IMR-90 (cell line): Measurements from ENCODE around the gene ABR. TPM values are rescaled to one million over a fixed set of nuclear protein-coding genes. Genes with fewer than 3 reads are reported as not detected.

ENCODE experiments used
- ATAC-seq: fragments of 200-7000 bp; cut with Tn5 transposase; 2 replicates; pipeline ENCODE4 v1.9.1; 2020; ENCODE audit warnings: low read depth, mild to moderate bottlenecking, moderate library complexity
- BruUV-seq: library from RNA; stranded (reverse); fragments of 400-500 nt; replicated peaks from 2 replicates; lab custom pipeline; 2021; lab: Mats Ljungman, UMichigan
- CTCF ChIA-PET: fragments of 300-600 bp; formaldehyde crosslinking; extraction: SDS; loops from one replicate; lab custom pipeline; 2021; ENCODE audit warnings: antibody characterized with exemption; lab: Yijun Ruan, JAX
- POLR2A ChIA-PET: fragments of 300-600 bp; sonication (Branson Sonifier 250); formaldehyde crosslinking; loops from one replicate; lab custom pipeline; 2022; ENCODE audit warnings: antibody characterized with exemption; ENCODE audit not compliant: unreplicated experiment; lab: Charles Lee
- DNase-seq: peaks from one replicate; pipeline ENCODE4 v3.0.0; 2013
- H2AFZ ChIP-seq: replicated peaks from 2 replicates; pipeline ENCODE3; 2013; ENCODE audit warnings: low read length, mild to moderate bottlenecking; ENCODE audit not compliant: poor library complexity
- H2AK5ac ChIP-seq: 2 replicates; pipeline ENCODE4 v1.6.1; 2013; ENCODE audit warnings: low read depth, low read length, inconsistent platforms
- H2AK9ac ChIP-seq: replicated peaks from 2 replicates; pipeline ENCODE3; 2013; ENCODE audit warnings: mild to moderate bottlenecking, low read depth, low read length, moderate library complexity; ENCODE audit not compliant: poor library complexity
- H2BK120ac ChIP-seq: 2 replicates; pipeline ENCODE4 v1.6.1; 2013; ENCODE audit warnings: low read depth, low read length, inconsistent platforms
- H2BK15ac ChIP-seq: 3 replicates; pipeline ENCODE4 v1.6.1; 2013; ENCODE audit warnings: low read depth, low read length, inconsistent platforms
- H2BK20ac ChIP-seq: 2 replicates; pipeline ENCODE4 v1.6.1; 2013; ENCODE audit warnings: low read depth, mild to moderate bottlenecking, inconsistent platforms, low read length, moderate library complexity
- H2BK5ac ChIP-seq: 2 replicates; pipeline ENCODE4 v1.6.1; 2013; ENCODE audit warnings: mild to moderate bottlenecking, low read depth, low read length, inconsistent platforms; ENCODE audit not compliant: poor library complexity, severe bottlenecking
- H3K14ac ChIP-seq: replicated peaks from 2 replicates; pipeline ENCODE4 v1.6.1; 2013; ENCODE audit warnings: low read depth, low read length, inconsistent platforms
- H3K18ac ChIP-seq: 2 replicates; pipeline ENCODE4 v1.6.1; 2013; ENCODE audit warnings: low read depth, low read length, control low read depth
- H3K23ac ChIP-seq: 2 replicates; pipeline ENCODE4 v1.6.1; 2013; ENCODE audit warnings: low read depth, low read length, inconsistent platforms
- H3K27ac ChIP-seq: 2 replicates; pipeline ENCODE4 v1.5.1; 2013; ENCODE audit warnings: mild to moderate bottlenecking, control low read depth, low read length; ENCODE audit not compliant: insufficient read depth
- H3K27me3 ChIP-seq: 2 replicates; pipeline ENCODE4 v1.6.1; 2013; ENCODE audit warnings: low read length; ENCODE audit not compliant: control insufficient read depth, insufficient read depth
- H3K36me3 ChIP-seq: 2 replicates; pipeline ENCODE4 v1.6.1; 2013; ENCODE audit warnings: low read length, mixed read lengths; ENCODE audit not compliant: control insufficient read depth, insufficient read depth
- H3K4ac ChIP-seq: 2 replicates; pipeline ENCODE4 v1.6.1; 2013; ENCODE audit warnings: low read depth, low read length, inconsistent platforms
- H3K4me1 ChIP-seq: 2 replicates; pipeline ENCODE4 v1.6.1; 2013; ENCODE audit warnings: low read length, mixed read lengths; ENCODE audit not compliant: control insufficient read depth, insufficient read depth
- H3K4me2 ChIP-seq: 2 replicates; pipeline ENCODE4 v1.6.1; 2013; ENCODE audit warnings: low read depth, mild to moderate bottlenecking, control low read depth, low read length, moderate library complexity
- H3K4me3 ChIP-seq: 2 replicates; pipeline ENCODE4 v1.5.1; 2013; ENCODE audit warnings: low read depth, mild to moderate bottlenecking, control low read depth, low read length, moderate library complexity; ENCODE audit not compliant: insufficient read depth
- H3K56ac ChIP-seq: 2 replicates; pipeline ENCODE4 v1.6.1; 2013; ENCODE audit warnings: low read length, inconsistent platforms; ENCODE audit not compliant: insufficient read depth; ENCODE audit errors: extremely low read depth
- H3K79me1 ChIP-seq, 2 experiments: 2 replicates each; pipeline ENCODE4 v1.6.1; 2013; ENCODE audit warnings: low read length in 2 of 2, inconsistent platforms in 1 of 2, low read depth in 1 of 2
- H3K9ac ChIP-seq: 2 replicates; pipeline ENCODE4 v1.6.1; 2013; ENCODE audit warnings: low read depth, low read length, control low read depth
- H3K9me1 ChIP-seq: 2 replicates; pipeline ENCODE4 v1.6.1; 2013; ENCODE audit warnings: low read length, inconsistent platforms; ENCODE audit not compliant: insufficient read depth
- H3K9me3 ChIP-seq: 2 replicates; pipeline ENCODE4 v1.6.1; 2013; ENCODE audit warnings: low read length; ENCODE audit not compliant: control insufficient read depth, insufficient read depth
- H4K20me1 ChIP-seq: 2 replicates; pipeline ENCODE4 v1.6.1; 2013; ENCODE audit warnings: low read length, inconsistent platforms; ENCODE audit not compliant: insufficient read depth
- H4K5ac ChIP-seq: 2 replicates; pipeline ENCODE4 v1.6.1; 2013; ENCODE audit warnings: mild to moderate bottlenecking, low read depth, low read length, control low read depth
- H4K8ac ChIP-seq, 2 experiments: 2 replicates each; pipeline ENCODE4 v1.6.1; 2013; ENCODE audit warnings: low read depth in 2 of 2, low read length in 2 of 2, control low read depth in 1 of 2, inconsistent platforms in 1 of 2
- H4K91ac ChIP-seq: 2 replicates; pipeline ENCODE4 v1.6.1; 2013; ENCODE audit warnings: low read depth, low read length, inconsistent platforms; ENCODE audit not compliant: insufficient read depth
- CEBPB ChIP-seq: IDR thresholded peaks from 2 replicates; pipeline ENCODE4 v1.6.1; 2012; ENCODE audit warnings: low read depth, low read length, improper control_type of control experiment
- MAZ ChIP-seq: IDR thresholded peaks from 2 replicates; pipeline ENCODE4 v1.6.1; 2012; ENCODE audit warnings: low read depth, mild to moderate bottlenecking, low read length, improper control_type of control experiment, moderate library complexity, borderline replicate concordance
- NFE2L2 ChIP-seq: fragments of 150-350 bp; IDR thresholded peaks from 2 replicates; pipeline ENCODE4 v1.6.1; 2016; ENCODE audit warnings: low read depth, mild to moderate bottlenecking, low read length
- POLR2A ChIP-seq: IDR thresholded peaks from 2 replicates; pipeline ENCODE4 v1.6.1; 2012; ENCODE audit warnings: mild to moderate bottlenecking, low read depth, low read length
- RAD21 ChIP-seq: IDR thresholded peaks from 2 replicates; pipeline ENCODE4 v1.6.1; 2012; ENCODE audit warnings: low read length, improper control_type of control experiment
- RFX5 ChIP-seq: IDR thresholded peaks from 2 replicates; pipeline ENCODE4 v1.8.0; 2012; ENCODE audit warnings: low read depth, mild to moderate bottlenecking, low read length, moderate library complexity
- USF2 ChIP-seq: fragments of 150-350 bp; IDR thresholded peaks from 2 replicates; pipeline ENCODE4 v1.6.1; 2017; ENCODE audit warnings: mild to moderate bottlenecking, antibody characterized with exemption, low read length, low read depth
- WGBS, 2 experiments: methylation state at CpG; one replicate each; pipeline versions ENCODE4 v1.1.5 to v1.1.7; 2013; ENCODE audit warnings: missing lambda C conversion rate in 2 of 2; ENCODE audit not compliant: insufficient read length in 1 of 2; ENCODE audit errors: extremely low coverage in 2 of 2; 5-methylcytosine and 5-hydroxymethylcytosine counted together
- dilution Hi-C: fragments of 300-500 bp; cut with HindIII; formaldehyde crosslinking; loops from one replicate; pipeline ENCODE4 v1.14.3; 2018; ENCODE audit warnings: low sequenced_read_pairs; ENCODE audit not compliant: unreplicated experiment
- in situ Hi-C: fragments of 300-500 bp; cut with MboI; formaldehyde crosslinking; loops from 3 replicates; pipeline ENCODE4 v1.14.3; 2019; ENCODE audit warnings: low sequenced_read_pairs, inconsistent platforms, mixed read lengths
- intact Hi-C: fragments of 100-400 bp; cut with micrococcal nuclease; formaldehyde crosslinking; loops from 2 replicates; pipeline ENCODE4 v1.10.0; 2022
- polyA plus RNA-seq, 3 experiments: library from polyadenylated mRNA; depleted of rRNA; stranded (reverse); fragments of >200 nt; gene quantifications; 2 replicates each; pipeline ENCODE4 v1.2.3, GENCODE V29; 2012; ENCODE audit warnings: low replicate concordance in 1 of 3
- total RNA-seq: library from RNA; depleted of rRNA; stranded (reverse); fragments of >200 nt; gene quantifications from 2 replicates; pipeline ENCODE4 v1.2.3, GENCODE V29; 2012

The ABR gene
- total and polyA plus RNA-seq, 2 of the 4 experiments (the other 2 are of a cell fraction): 28.3 to 79.7 TPM

- no peak overlapping the region for H3K56ac ChIP-seq
- no peak overlapping the region for H2BK120ac ChIP-seq
- in situ Hi-C loops: no loop called here
- H3K4me1 ChIP-seq: peaks cover 21% of the 10 kb centered on the region
- H2BK15ac ChIP-seq: no peak overlapping the region
- no peak overlapping the region for H3K14ac ChIP-seq
- no peak overlapping the region for H3K23ac ChIP-seq
- no peak overlapping the region for H3K4me2 ChIP-seq
- ChIA-PET POLR2A (interaction anchor here (0.6 kb wide), 1 partner anchor 49 kb away, joined by 3 read pairs; no protein-coding TSS in a partner anchor), CTCF (no interaction called here)
- no peaks in the 10 kb centered on the region for H3K27me3 ChIP-seq
- peak overlapping the region; percentile 30 for H2AK9ac ChIP-seq
- WGBS, 2 experiments: 90% methylated on average over 19 of the region's 30 CpGs; no CpG with 5 or more reads in 1 of the 2 experiments
- no peak overlapping the region for H2BK20ac ChIP-seq
- no peak overlapping the region for H3K9ac ChIP-seq
- BruUV-seq: no TSS peak
- peaks cover 20% of the 10 kb centered on the region for H4K20me1 ChIP-seq
- H3K27ac ChIP-seq: no peak overlapping the region
- no peak for ATAC-seq
- H3K4ac ChIP-seq: no peak overlapping the region
- no peak for TF ChIP-seq USF2
- no peak for TF ChIP-seq MAZ
- TF ChIP-seq RAD21: no peak
- TF ChIP-seq RFX5: no peak
- TF ChIP-seq NFE2L2: no peak
- no peak for TF ChIP-seq POLR2A
- TF ChIP-seq CEBPB: no peak
- H3K36me3 ChIP-seq: no peaks in the 10 kb centered on the region; the same call in 1 of the 2 replicates
- no peak overlapping the region for H4K91ac ChIP-seq
- H3K18ac ChIP-seq: no peak overlapping the region
- H2AK5ac ChIP-seq: no peak overlapping the region
- DNase-seq: no peak
- dilution Hi-C loops: no loop called here
- no peak overlapping the region for H3K4me3 ChIP-seq
- H2BK5ac ChIP-seq: no peak overlapping the region
- intact Hi-C loops: no loop called here
- no peak overlapping the region for H4K8ac ChIP-seq
- peaks cover 13% of the 10 kb centered on the region for H3K9me1 ChIP-seq
- peaks cover 0 to 36% of the 10 kb centered on the region in 2 experiments; a peak in 3 of 4 replicates for H3K79me1 ChIP-seq
- H2AFZ ChIP-seq: no peak overlapping the region
- no peak overlapping the region for H4K5ac ChIP-seq
- H3K9me3 ChIP-seq: no peaks in the 10 kb centered on the region
Measured at GRCh38 chr17:1025733-1026598, 153.8 kb downstream of the ABR start.
